ENCODE measurements around the gene SRRM1.

DNA sequence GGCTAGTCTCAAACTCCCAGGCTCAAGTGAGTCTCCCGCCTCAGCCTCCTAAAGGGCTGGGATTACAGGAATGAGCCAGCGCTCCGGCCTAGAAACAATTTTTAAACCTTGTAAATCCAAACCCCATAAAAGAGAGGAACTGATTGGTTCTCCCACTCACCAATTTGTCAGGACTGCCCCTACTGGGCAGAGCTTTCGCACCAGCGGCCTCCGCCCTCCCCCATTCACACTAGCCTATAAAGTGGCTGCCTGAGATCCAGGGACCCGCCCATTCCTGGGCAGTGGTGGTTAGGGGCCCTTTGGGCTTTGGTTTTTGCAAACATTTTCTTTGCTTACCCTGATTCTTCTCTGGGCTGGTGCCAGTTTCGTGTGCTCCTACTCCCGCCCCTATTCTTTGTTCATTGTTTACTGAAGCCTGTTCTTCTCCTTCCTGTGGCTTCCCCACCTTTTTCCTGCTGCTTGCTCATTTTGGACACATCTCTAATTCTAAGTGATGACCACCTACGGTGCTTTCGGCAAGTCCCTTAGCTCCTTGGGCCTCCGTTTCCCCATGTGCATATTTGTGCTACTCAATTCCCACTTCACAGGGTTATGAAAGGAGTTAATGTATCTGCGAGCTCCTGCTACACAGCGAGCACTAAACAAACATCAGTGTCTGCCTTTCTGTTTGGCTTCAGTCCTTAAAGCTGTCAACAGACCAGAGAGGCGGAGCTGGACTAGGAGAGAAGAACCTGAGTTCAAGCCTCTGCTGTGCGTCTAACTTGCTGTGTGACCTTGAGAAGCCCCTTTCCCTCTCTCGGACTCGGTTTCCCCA is 62.4 kb downstream of the SRRM1 start:
- TF ChIP-seq CTCF (conservative IDR thresholded peaks at IDR 0.05; ENCODE audit: low read depth in 2 of 2) (no peak), NANOG (IDR thresholded peaks at IDR 0.05; ENCODE audit: borderline replicate concordance) (no peak), EZH2 (IDR thresholded peaks at IDR 0.05; ENCODE audit: low read depth, unreplicated experiment) (no peak), EZH2phosphoT487 (IDR thresholded peaks at IDR 0.05; ENCODE audit: unreplicated experiment) (no peak), STAT1 (IDR thresholded peaks at IDR 0.05; ENCODE audit: unreplicated experiment) (no peak), POLR2AphosphoS5 (IDR thresholded peaks at IDR 0.05; ENCODE audit: low read depth) (no peak), JUNB (IDR thresholded peaks at IDR 0.05; ENCODE audit: unreplicated experiment) (no peak)
